ENCODE data around the gene SETD5.

SETD5 gene

DNA sequence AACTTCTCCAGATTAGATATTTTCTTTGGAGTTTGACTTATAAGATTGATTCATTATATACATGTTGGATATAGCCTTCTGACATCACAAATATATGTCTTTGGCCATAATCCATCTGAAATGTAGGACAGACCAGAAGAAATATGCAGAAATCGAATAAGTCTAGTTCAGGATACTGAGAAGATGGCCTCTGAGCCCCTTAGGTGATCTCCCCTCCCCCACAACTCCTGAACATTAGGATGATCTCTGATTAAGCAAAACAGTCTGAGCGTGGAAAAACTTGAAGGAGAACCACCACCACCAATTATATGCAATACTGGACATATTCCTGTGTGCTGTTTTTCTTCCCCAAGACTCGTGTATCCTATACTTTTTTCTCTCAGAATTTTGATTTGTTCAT is 3.2 kb downstream of the SETD5 start:
- TF ChIP-seq FOXM1 (IDR thresholded peaks at IDR 0.05; ENCODE audit: borderline replicate concordance, low read depth) (no peak), EGR1 (IDR thresholded peaks at IDR 0.05) (no peak), MAX (IDR thresholded peaks at IDR 0.05) (no peak), REST (IDR thresholded peaks at IDR 0.05; ENCODE audit: low read depth) (no peak)
- TF ChIP-seq, protein P1, sequence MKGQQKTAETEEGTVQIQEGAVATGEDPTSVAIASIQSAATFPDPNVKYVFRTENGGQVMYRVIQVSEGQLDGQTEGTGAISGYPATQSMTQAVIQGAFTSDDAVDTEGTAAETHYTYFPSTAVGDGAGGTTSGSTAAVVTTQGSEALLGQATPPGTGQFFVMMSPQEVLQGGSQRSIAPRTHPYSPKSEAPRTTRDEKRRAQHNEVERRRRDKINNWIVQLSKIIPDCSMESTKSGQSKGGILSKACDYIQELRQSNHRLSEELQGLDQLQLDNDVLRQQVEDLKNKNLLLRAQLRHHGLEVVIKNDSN (IDR thresholded peaks at IDR 0.05) = no peak

DNA sequence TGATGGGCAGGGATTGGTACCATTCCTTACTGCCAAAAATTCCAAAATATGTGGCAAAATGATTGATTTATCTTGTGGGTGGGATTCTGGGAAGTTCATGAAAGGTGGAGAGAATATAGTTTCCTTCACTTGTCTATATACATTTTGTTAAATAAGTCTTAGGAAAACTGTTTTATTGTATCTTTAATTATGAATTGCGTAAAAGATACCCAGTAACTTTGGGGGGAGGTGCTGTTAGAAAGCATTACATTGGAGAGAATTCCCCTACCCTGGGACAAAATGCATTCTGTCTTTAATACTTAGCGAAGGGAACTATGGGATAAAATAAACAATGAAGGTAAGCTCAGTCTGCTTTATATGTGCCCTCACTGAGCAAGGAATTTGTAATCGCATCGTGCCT is 4.6 kb downstream of the SETD5 start:
- TF ChIP-seq CEBPB (IDR thresholded peaks at IDR 0.05) (no peak), RAD21 (IDR thresholded peaks at IDR 0.05; ENCODE audit: low read depth) (no peak), NFIC (IDR thresholded peaks at IDR 0.05) (no peak), TCF12 (IDR thresholded peaks at IDR 0.05; ENCODE audit: low read depth) (no peak)

DNA sequence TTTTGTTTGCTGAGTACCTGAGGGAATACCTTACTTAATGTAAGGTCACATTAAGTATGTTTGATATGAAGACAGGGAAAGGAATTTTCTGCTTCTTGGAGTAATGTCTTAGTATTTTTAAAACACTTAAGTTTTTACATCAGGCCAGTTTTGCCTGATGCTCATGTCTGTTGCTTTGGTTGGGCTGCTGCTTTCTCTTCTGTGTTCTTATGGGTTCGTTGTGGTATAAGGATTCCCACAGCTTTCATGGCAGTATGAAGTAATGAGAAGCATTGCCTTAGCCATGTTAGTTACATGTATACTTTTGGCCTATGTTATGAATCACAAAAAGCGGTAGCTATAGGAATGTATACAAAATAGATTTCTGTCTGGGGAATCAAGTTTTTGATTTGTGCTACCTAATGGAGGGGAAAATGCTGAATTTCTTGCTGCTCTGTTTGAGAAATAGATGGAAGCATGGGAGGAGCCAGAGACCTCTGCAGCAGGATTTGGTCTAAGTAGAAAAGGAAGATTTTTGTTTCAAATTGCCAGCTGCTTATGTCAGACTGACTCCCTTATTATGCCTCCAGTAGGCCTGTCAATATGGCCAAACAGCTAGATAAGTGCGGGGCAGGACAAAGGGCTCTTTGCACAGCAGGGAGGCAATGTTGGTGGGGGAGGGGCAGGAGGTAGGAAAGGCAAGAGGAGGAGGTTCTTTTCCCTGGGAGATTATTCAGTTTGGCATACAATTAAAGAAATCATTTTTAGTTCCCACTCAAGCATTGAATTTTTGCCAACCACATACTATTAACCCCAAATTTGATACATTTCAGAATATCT is 5.2 kb downstream of the SETD5 start:
- TF ChIP-seq EGR1 (IDR thresholded peaks at IDR 0.05) (no peak), CREB1 (IDR thresholded peaks at IDR 0.05; ENCODE audit: low read depth) (no peak), CEBPB (IDR thresholded peaks at IDR 0.05) (no peak), FOXM1 (IDR thresholded peaks at IDR 0.05; ENCODE audit: borderline replicate concordance, low read depth) (no peak), TCF12 (IDR thresholded peaks at IDR 0.05; ENCODE audit: low read depth) (no peak), NFIC (IDR thresholded peaks at IDR 0.05) (no peak), RAD21 (IDR thresholded peaks at IDR 0.05; ENCODE audit: low read depth) (no peak), TAF1 (IDR thresholded peaks at IDR 0.05; ENCODE audit: low read depth) (no peak), ZBTB7A (IDR thresholded peaks at IDR 0.05; ENCODE audit: low read depth) (no peak), TEAD4 (IDR thresholded peaks at IDR 0.05) (no peak), YY1 (IDR thresholded peaks at IDR 0.05; ENCODE audit: low read depth) (no peak), EP300 (IDR thresholded peaks at IDR 0.05; ENCODE audit: borderline replicate concordance) (no peak), REST (IDR thresholded peaks at IDR 0.05; ENCODE audit: low read depth) (no peak), MAX (IDR thresholded peaks at IDR 0.05) (no peak)
- TF ChIP-seq, protein P1 (IDR thresholded peaks at IDR 0.05) = no peak

DNA sequence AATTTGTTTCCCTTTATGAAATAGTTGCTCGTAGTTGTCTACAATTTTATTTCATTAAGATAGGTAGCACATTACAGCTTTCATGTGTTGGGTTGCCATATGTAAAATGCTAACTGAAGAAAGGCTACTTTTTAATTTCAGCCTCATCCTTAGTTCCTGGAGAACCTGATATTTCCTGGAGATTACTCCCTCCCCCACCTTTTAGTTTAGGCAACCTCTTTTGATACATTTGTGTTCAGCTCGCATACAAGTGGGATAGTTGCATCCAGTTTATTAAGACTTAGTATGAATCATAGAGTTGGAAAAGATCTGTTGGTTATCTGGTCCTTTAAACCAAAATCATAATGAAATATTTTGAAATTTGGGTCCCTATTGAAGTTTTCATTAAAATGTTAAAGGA is 6.0 kb downstream of the SETD5 start:
- TF ChIP-seq FOXM1 (IDR thresholded peaks at IDR 0.05; ENCODE audit: borderline replicate concordance, low read depth) = no peak
- TF ChIP-seq EGR1 (IDR thresholded peaks at IDR 0.05) = no peak
- no peak for TF ChIP-seq TCF12 (IDR thresholded peaks at IDR 0.05; ENCODE audit: low read depth)
- TF ChIP-seq CREB1 (IDR thresholded peaks at IDR 0.05; ENCODE audit: low read depth) = no peak
- no peak for TF ChIP-seq YY1 (IDR thresholded peaks at IDR 0.05; ENCODE audit: low read depth)
- no peak for TF ChIP-seq TEAD4 (IDR thresholded peaks at IDR 0.05)
- no peak for TF ChIP-seq REST (IDR thresholded peaks at IDR 0.05; ENCODE audit: low read depth)
- TF ChIP-seq MAX (IDR thresholded peaks at IDR 0.05) = no peak
- TF ChIP-seq NFIC (IDR thresholded peaks at IDR 0.05) = no peak
- no peak for TF ChIP-seq ZBTB7A (IDR thresholded peaks at IDR 0.05; ENCODE audit: low read depth)
- TF ChIP-seq EP300 (IDR thresholded peaks at IDR 0.05; ENCODE audit: borderline replicate concordance) = no peak
- TF ChIP-seq RAD21 (IDR thresholded peaks at IDR 0.05; ENCODE audit: low read depth) = no peak
- no peak for TF ChIP-seq TAF1 (IDR thresholded peaks at IDR 0.05; ENCODE audit: low read depth)
- TF ChIP-seq, protein P1 (IDR thresholded peaks at IDR 0.05) = no peak
